ENCODE measurements around the gene C16orf87. TPM values are rescaled to one million over a fixed set of nuclear protein-coding genes. Genes with fewer than 3 reads are reported as not detected.

The C16orf87 gene, protein sequence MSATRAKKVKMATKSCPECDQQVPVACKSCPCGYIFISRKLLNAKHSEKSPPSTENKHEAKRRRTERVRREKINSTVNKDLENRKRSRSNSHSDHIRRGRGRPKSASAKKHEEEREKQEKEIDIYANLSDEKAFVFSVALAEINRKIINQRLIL
- total RNA-seq (11.3 and 12.5 TPM in 2 replicates), polyA plus RNA-seq (3.4 and 8.2 TPM in 2 replicates), polyA minus RNA-seq (3.9 and 6.1 TPM in 2 replicates)
- total RNA-seq (2013), result 13.3 TPM

DNA sequence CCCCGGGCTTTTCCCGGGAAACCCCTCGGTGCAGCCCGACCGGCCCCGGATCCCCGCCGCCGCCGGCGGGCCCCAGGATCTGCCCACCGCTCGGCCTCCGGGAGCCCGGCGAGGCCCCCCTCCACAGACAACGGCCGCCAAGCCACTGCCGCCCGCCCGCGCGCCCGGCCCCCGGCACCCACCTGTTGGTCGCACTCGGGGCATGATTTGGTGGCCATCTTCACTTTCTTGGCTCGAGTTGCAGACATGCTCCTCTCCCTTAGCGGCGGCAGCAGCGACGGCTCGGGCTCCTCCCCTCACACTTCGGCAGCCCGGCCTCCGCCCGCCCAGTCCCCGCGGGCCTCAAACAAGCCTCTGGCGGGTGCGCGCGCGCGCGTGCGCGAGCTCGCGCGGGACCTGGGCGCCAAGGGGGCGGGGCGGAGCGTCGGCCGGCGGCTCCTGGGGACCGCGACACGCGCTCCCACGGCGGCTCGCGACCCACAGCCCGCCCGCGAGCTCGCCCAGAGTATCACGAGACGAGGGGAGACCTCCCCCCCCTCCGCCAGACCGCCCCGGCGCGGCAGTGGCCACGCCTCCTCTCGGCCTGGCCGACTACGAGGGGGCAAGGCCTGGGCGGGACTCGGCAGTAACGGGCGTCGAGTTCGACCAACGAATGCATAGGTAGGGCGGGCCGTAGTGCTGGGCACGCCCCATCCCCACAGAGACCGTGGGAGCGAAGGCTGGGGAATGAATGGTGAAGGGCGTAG is at the start of gene C16orf87:
Gene C16orf87 (minus strand): TSS at position 279 of the 746 bp plus-strand sequence. CDS start 31 bp downstream, at position 248.
- no peaks in the 10 kb centered on the region for H3K27me3 ChIP-seq (replicated peaks in 1 of 4; ENCODE audit: control extremely low read depth in 1 of 4, control insufficient read depth in 3 of 4, insufficient read depth in 4 of 4, low read length in 3 of 4)
- H3K4me3 ChIP-seq (ENCODE audit: control extremely low read depth in 1 of 5, extremely low read depth in 1 of 5, insufficient read depth in 1 of 5, low read depth in 2 of 5, low read length in 4 of 5), result peak within 1 kb of the TSS; percentile 75 to 88 (median 82)
- POLR2A ChIA-PET, result interaction anchor here (0.5 to 0.9 kb wide), 3 partner anchors 24 to 142 kb away, joined by 4 to 6 read pairs (median 4); partner anchors contain the start of gene DNAJA2
- H3K79me2 ChIP-seq (ENCODE audit: control insufficient read depth, insufficient read depth, low read length), result peaks cover 37% of the 10 kb centered on the region
- Mint-ChIP-seq H3K4me1 (peaks cover 59% of the 10 kb centered on the region), H3K27me3 (no peaks in the 10 kb centered on the region), H3K9me3 (ENCODE audit: insufficient read depth) (no peaks in the 10 kb centered on the region), H3K27ac (peak within 1 kb of the TSS; percentile 93), H3K4me3 (peak within 1 kb of the TSS; percentile 95)
- TF ChIP-seq EZH2 (IDR thresholded peaks at IDR 0.05; ENCODE audit: borderline replicate concordance, insufficient read depth, low read depth, low read length, poor library complexity, severe bottlenecking), result no peak
- TF ChIP-seq, protein P1, sequence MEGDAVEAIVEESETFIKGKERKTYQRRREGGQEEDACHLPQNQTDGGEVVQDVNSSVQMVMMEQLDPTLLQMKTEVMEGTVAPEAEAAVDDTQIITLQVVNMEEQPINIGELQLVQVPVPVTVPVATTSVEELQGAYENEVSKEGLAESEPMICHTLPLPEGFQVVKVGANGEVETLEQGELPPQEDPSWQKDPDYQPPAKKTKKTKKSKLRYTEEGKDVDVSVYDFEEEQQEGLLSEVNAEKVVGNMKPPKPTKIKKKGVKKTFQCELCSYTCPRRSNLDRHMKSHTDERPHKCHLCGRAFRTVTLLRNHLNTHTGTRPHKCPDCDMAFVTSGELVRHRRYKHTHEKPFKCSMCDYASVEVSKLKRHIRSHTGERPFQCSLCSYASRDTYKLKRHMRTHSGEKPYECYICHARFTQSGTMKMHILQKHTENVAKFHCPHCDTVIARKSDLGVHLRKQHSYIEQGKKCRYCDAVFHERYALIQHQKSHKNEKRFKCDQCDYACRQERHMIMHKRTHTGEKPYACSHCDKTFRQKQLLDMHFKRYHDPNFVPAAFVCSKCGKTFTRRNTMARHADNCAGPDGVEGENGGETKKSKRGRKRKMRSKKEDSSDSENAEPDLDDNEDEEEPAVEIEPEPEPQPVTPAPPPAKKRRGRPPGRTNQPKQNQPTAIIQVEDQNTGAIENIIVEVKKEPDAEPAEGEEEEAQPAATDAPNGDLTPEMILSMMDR (IDR thresholded peaks at IDR 0.05), result no peak
- ATAC-seq (ENCODE audit: low read depth) (peak; percentile 92), DNase-seq (peak; percentile 97)
- no peaks in the 10 kb centered on the region for H3K36me3 ChIP-seq (replicated peaks in 1 of 2; ENCODE audit: control extremely low read depth in 1 of 2, control insufficient read depth in 1 of 2, extremely low read depth in 1 of 2, insufficient read depth in 2 of 2, low read length in 1 of 2)
- H2AFZ ChIP-seq (ENCODE audit: insufficient read depth, low read depth, low read length, poor library complexity, severe bottlenecking), result peak within 1 kb of the TSS; percentile 84
- WGBS (ENCODE audit: insufficient coverage), result under 1% methylated on average over 90 of the region's 94 CpGs
- peak within 1 kb of the TSS; percentile 85 for H3K9ac ChIP-seq (ENCODE audit: low read length)
- H3K9me3 ChIP-seq (ENCODE audit: control extremely low read depth in 1 of 3, control insufficient read depth in 2 of 3, insufficient read depth in 1 of 3, low read length in 2 of 3), result peaks cover 0 to 3% (median 0%) of the 10 kb centered on the region in 3 donors
- CTCF ChIA-PET, result interaction anchor here (0.6 to 3.2 kb wide), 7 partner anchors 23 to 1799 kb away, joined by 3 to 11 read pairs (median 4); no protein-coding TSS in a partner anchor
- H3K4me1 ChIP-seq (ENCODE audit: control insufficient read depth in 2 of 2, insufficient read depth in 2 of 2, low read length in 2 of 2), result peaks cover 34 to 47% of the 10 kb centered on the region in 2 donors
- H4K20me1 ChIP-seq (ENCODE audit: control insufficient read depth, insufficient read depth, low read length, poor library complexity, severe bottlenecking), result peaks cover 5% of the 10 kb centered on the region
- peak within 1 kb of the TSS; percentile 77 for H3K4me2 ChIP-seq (replicated peaks; ENCODE audit: low read depth, low read length, poor library complexity, severe bottlenecking)
- peak within 1 kb of the TSS; percentile 55 to 85 for H3K27ac ChIP-seq (ENCODE audit: low read length in 2 of 2)
- intact Hi-C loops (cut with micrococcal nuclease), result loop anchor here (1.0 to 10.0 kb wide), 10 partner anchors 16 to 631 kb away; partner anchors contain the start of genes DNAJA2, GPT2, ITFG1 and NETO2

Measured in B cell (primary cell).